Coronary artery (tissue), 2 donors: Measurements from ENCODE around the gene SLC12A6.
"Not testable (repeated sequence)": the region's sequence is repeated elsewhere in the genome, so short reads cannot be mapped to it uniquely, and the experiment has no call there.

ENCODE experiments used
- DNase-seq: peaks from one replicate; pipeline ENCODE4 v3.0.0-alpha.2; 2017; ENCODE audit warnings: low spot score
- H3K27ac ChIP-seq, 2 donors: fragments of 200-600 bp; sonication (generic); one replicate each; pipeline ENCODE4 v1.5.1; 2016 to 2019
- H3K4me3 ChIP-seq: fragments of 200-600 bp; sonication (generic); 2 replicates; pipeline ENCODE4 v1.5.1; 2016; ENCODE audit warnings: mild to moderate bottlenecking, moderate library complexity
- CTCF ChIP-seq: fragments of 200-600 bp; sonication (generic); IDR thresholded peaks from one replicate; pipeline ENCODE4 v1.5.1; 2019; ENCODE audit warnings: antibody characterized with exemption

Gene SLC12A6

GRCh38 chr15:34355241-34355640 is 17.7 kb upstream of the SLC12A6 start:
- TF ChIP-seq CTCF = no peak
- H3K27ac ChIP-seq = no peak overlapping the region
- no peak overlapping the region for H3K4me3 ChIP-seq
- DNase-seq = no peak

- Histone ChIP-seq H3K27ac (no peak overlapping the region), H3K4me3 (no peak overlapping the region)
- DNase-seq = no peak
- no peak for TF ChIP-seq CTCF
Measured at GRCh38 chr15:34354286-34354685, 16.7 kb upstream of the SLC12A6 start.

GRCh38 chr15:34353627-34354026 is 16.0 kb upstream of the SLC12A6 start:
- TF ChIP-seq CTCF = no peak
- DNase-seq = no peak
- Histone ChIP-seq H3K4me3 (no peak overlapping the region), H3K27ac (no peak overlapping the region)

GRCh38 chr15:34352996-34353395 is 15.4 kb upstream of the SLC12A6 start:
- not testable (repeated sequence) for H3K27ac ChIP-seq, H3K4me3 ChIP-seq, DNase-seq

- no peak for TF ChIP-seq CTCF
- DNase-seq = no peak
- Histone ChIP-seq H3K27ac (no peak overlapping the region), H3K4me3 (no peak overlapping the region)
Measured at GRCh38 chr15:34349769-34350168, 12.2 kb upstream of the SLC12A6 start.

- no peak for DNase-seq
- H3K4me3 ChIP-seq = no peak overlapping the region
- TF ChIP-seq CTCF = no peak
- no peak overlapping the region for H3K27ac ChIP-seq
Measured at GRCh38 chr15:34348735-34349300, 11.2 kb upstream of the SLC12A6 start.

GRCh38 chr15:34347951-34348638 is 10.5 kb upstream of the SLC12A6 start:
- TF ChIP-seq CTCF = no peak
- Histone ChIP-seq H3K4me3 (no peak overlapping the region), H3K27ac (no peak overlapping the region)
- DNase-seq = no peak
